ENCODE results near the gene KDM3B. TPM values are rescaled to one million over a fixed set of nuclear protein-coding genes. Genes with fewer than 3 reads are reported as not detected.
"Not testable (repeated sequence)": the region's sequence is repeated elsewhere in the genome, so short reads cannot be mapped to it uniquely, and the experiment has no call there.

Gene KDM3B
- 40.7 TPM for total RNA-seq
- long read RNA-seq, full-length matches to known transcripts: 4 of 37 reads
- long read RNA-seq, partial matches to known transcripts: 31 of 37 reads
- long read RNA-seq, other reads (novel, unspliced or antisense): 2 of 37 reads

- peak within 1 kb of the TSS; percentile 95 for H3K4me3 ChIP-seq
- peaks cover 7% of the 10 kb centered on the region for H3K9me3 ChIP-seq (replicated peaks)
- intact Hi-C loops (cut with micrococcal nuclease): no loop called here
- peaks cover 78% of the 10 kb centered on the region for H3K4me1 ChIP-seq
- peak within 1 kb of the TSS; percentile 99 for H3K27ac ChIP-seq (replicated peaks)
- peak; percentile 93 for TF ChIP-seq CTCF (IDR thresholded peaks at IDR 0.05; ENCODE audit: borderline replicate concordance)
- H3K27me3 ChIP-seq (ENCODE audit: low read depth): no peaks in the 10 kb centered on the region
- H3K36me3 ChIP-seq: peaks cover 14% of the 10 kb centered on the region
- DNase-seq: peak; percentile 85
Observed at GRCh38 chr5:138352071-138352721, at the start of gene KDM3B. TSS of gene KDM3B (plus strand) at chr5:138352685. CDS start at chr5:138352796, 111 bp downstream.

GRCh38 chr5:138303372-138303771 lies 49.1 kb upstream of the KDM3B start:
- Histone ChIP-seq H3K27me3 (ENCODE audit: low read depth) (no peaks in the 10 kb centered on the region), H3K36me3 (no peaks in the 10 kb centered on the region), H3K4me1 (peaks cover 4% of the 10 kb centered on the region), H3K27ac (replicated peaks) (no peak overlapping the region), H3K4me3 (no peak overlapping the region), H3K9me3 (replicated peaks) (no peaks in the 10 kb centered on the region)
- no peak for DNase-seq
- intact Hi-C loops (cut with micrococcal nuclease): no loop called here
- TF ChIP-seq CTCF (IDR thresholded peaks at IDR 0.05; ENCODE audit: borderline replicate concordance): no peak

- Histone ChIP-seq H3K4me1 (peaks cover 4% of the 10 kb centered on the region), H3K36me3 (no peaks in the 10 kb centered on the region), H3K27me3 (ENCODE audit: low read depth) (no peaks in the 10 kb centered on the region), H3K9me3 (replicated peaks) (no peaks in the 10 kb centered on the region), H3K27ac (replicated peaks) (peak overlapping the region; percentile 62), H3K4me3 (no peak overlapping the region)
- TF ChIP-seq CTCF (IDR thresholded peaks at IDR 0.05; ENCODE audit: borderline replicate concordance): peak; percentile 29
- intact Hi-C loops (cut with micrococcal nuclease): no loop called here
- peak; percentile 79 for DNase-seq
Observed at GRCh38 chr5:138305797-138306196, 46.7 kb upstream of the KDM3B start.

- Histone ChIP-seq H3K4me3 (no peak overlapping the region), H3K9me3 (replicated peaks) (no peaks in the 10 kb centered on the region), H3K27me3 (ENCODE audit: low read depth) (no peaks in the 10 kb centered on the region), H3K4me1 (no peaks in the 10 kb centered on the region), H3K36me3 (no peaks in the 10 kb centered on the region), H3K27ac (replicated peaks) (no peak overlapping the region)
- TF ChIP-seq CTCF (IDR thresholded peaks at IDR 0.05; ENCODE audit: borderline replicate concordance): no peak
- DNase-seq: no peak
- intact Hi-C loops (cut with micrococcal nuclease): no loop called here
Observed at GRCh38 chr5:138315751-138316278, 36.7 kb upstream of the KDM3B start.

GRCh38 chr5:138316355-138316754 lies 36.1 kb upstream of the KDM3B start:
- no peak for DNase-seq
- intact Hi-C loops (cut with micrococcal nuclease): no loop called here
- Histone ChIP-seq H3K4me1 (no peaks in the 10 kb centered on the region), H3K36me3 (no peaks in the 10 kb centered on the region), H3K4me3 (no peak overlapping the region), H3K9me3 (replicated peaks) (no peaks in the 10 kb centered on the region), H3K27ac (replicated peaks) (no peak overlapping the region), H3K27me3 (ENCODE audit: low read depth) (no peaks in the 10 kb centered on the region)
- no peak for TF ChIP-seq CTCF (IDR thresholded peaks at IDR 0.05; ENCODE audit: borderline replicate concordance)

GRCh38 chr5:138318211-138318610 lies 34.3 kb upstream of the KDM3B start:
- H3K4me3 ChIP-seq; intact Hi-C loops (cut with micrococcal nuclease); H3K4me1 ChIP-seq; H3K27ac ChIP-seq (replicated peaks); DNase-seq; H3K9me3 ChIP-seq (replicated peaks); H3K36me3 ChIP-seq; H3K27me3 ChIP-seq (ENCODE audit: low read depth): not testable (repeated sequence)

All from left ventricle myocardium inferior (tissue), 1 donor.